Choroid plexus epithelial cell (primary cell): ENCODE results near the gene SH3GL1.

Source experiments
- DNase-seq: peaks from one replicate; pipeline ENCODE4 v3.0.0-alpha.2; 2010; ENCODE audit warnings: low read depth
- H3K4me3 ChIP-seq: 2 replicates; pipeline ENCODE4 v1.5.1; 2011; ENCODE audit warnings: low read depth, mild to moderate bottlenecking, control low read depth, low read length, moderate library complexity
- TF ChIP-seq, protein P1 (sequence below): conservative IDR thresholded peaks from 2 replicates; pipeline ENCODE4 v1.5.1; 2011; ENCODE audit warnings: low read depth, mild to moderate bottlenecking, control low read depth, inconsistent platforms, low read length, moderate library complexity

Gene SH3GL1

DNA sequence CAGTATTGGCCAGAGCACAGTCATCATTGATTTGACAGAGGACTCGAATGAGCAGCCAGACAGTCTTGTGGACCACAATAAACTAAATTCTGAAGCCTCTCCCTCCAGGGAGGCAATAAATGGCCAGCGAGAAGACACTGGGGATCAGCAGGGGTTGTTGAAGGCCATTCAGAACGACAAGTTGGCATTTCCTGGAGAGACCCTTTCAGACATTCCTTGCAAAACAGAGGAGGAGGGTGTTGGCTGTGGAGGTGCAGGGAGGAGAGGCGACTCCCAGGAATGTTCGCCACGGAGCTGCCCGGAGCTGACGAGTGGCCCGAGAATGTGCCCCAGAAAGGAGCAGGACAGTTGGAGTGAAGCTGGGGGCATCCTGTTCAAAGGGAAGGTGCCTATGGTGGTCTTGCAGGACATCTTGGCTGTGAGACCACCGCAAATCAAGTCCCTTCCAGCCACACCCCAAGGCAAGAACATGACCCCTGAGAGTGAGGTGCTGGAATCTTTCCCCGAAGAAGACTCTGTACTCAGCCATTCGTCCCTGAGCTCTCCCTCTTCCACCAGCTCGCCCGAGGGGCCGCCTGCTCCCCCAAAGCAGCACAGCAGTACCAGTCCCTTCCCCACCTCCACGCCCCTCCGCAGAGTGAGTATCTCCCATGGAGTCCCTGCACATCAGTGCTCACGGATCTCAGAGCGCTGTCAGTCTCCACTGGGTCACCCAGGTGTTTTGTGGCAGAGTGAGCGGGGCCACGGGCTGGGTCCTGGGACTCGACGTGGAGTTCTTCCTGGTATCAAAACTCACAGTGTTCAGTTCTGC lies 9.0 kb upstream of the SH3GL1 start:
- DNase-seq: no peak
- no peak overlapping the region for H3K4me3 ChIP-seq
- TF ChIP-seq, protein P1, sequence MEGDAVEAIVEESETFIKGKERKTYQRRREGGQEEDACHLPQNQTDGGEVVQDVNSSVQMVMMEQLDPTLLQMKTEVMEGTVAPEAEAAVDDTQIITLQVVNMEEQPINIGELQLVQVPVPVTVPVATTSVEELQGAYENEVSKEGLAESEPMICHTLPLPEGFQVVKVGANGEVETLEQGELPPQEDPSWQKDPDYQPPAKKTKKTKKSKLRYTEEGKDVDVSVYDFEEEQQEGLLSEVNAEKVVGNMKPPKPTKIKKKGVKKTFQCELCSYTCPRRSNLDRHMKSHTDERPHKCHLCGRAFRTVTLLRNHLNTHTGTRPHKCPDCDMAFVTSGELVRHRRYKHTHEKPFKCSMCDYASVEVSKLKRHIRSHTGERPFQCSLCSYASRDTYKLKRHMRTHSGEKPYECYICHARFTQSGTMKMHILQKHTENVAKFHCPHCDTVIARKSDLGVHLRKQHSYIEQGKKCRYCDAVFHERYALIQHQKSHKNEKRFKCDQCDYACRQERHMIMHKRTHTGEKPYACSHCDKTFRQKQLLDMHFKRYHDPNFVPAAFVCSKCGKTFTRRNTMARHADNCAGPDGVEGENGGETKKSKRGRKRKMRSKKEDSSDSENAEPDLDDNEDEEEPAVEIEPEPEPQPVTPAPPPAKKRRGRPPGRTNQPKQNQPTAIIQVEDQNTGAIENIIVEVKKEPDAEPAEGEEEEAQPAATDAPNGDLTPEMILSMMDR: no peak

DNA sequence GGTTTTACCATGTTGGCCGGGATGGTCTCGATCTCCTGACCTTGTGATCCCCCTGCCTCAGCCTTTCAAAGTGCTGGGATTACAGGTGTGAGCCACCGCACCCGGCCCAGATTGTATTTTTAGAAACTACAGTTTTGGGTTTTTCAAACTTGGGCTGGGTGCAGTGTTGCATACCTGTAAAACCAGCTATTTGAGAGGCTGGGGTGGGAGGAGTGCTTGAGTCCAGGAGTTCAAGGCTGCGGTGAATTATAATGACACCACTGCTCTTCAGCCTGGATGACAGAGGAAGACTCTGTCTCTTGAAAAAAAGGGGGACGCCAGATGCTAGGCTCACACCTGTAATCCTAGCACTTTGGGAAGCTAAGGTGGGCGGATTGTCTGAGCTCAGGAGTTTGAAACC lies 6.3 kb upstream of the SH3GL1 start:
- TF ChIP-seq, protein P1: no peak
- no peak overlapping the region for H3K4me3 ChIP-seq
- no peak for DNase-seq

DNA sequence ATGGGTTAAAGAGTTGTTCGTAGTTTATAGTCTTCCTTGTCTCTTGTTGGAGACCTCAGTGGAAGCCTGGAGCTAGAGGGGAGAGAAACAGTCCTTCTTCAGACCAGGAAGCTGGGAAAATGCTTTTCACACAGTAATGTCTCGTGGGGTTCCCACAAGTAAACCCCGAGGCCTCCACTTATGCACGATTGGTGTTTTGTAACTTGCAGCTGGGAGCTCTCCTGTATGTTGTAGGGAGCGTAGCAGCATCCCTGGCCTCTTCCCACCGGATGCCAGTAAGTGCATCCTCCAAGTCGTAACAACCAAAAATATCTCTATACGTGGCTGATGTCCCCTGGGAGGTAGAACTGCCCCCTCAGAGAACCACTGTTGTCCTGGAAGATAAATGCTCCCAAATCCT lies 5.6 kb upstream of the SH3GL1 start:
- no peak for DNase-seq
- no peak overlapping the region for H3K4me3 ChIP-seq
- TF ChIP-seq, protein P1: no peak

DNA sequence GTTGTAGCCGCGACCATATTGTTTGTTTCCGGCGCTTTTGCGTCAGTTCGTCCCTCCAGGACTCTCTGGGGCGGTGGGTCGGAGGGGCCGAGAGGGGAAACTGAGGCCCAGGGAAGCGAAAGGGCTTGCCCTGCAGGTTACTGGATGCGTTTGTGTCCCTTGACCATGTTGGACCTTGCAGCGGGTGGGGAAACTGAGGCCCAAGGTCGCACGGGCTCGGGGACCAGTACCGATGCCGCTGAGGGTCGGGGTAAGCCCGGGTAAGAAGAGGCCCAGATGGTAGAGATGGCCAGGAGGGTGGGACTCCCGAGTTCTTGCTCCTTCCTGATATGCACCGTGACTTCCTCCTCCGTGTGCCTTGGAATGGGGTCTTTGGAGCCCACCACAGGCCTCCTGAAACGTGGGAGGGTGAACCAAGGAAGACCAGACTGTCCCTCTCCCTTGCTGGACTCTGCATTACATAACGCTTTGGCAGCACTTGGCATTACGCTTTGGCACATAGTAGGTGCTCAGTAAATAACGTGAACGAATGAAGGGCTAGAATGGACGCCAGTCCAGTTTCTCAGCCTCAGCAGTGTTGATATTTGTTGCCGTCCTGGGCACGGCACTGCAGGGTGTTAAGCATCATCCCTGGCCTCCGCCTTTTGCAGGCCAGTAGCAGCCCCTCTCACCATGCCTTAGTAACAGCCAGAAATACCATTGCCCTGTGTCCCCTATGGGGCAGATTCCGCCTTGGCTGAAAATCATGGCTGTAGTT lies 2.8 kb upstream of the SH3GL1 start:
- DNase-seq: no peak
- peak overlapping the region; percentile 78 for H3K4me3 ChIP-seq
- TF ChIP-seq, protein P1: no peak

DNA sequence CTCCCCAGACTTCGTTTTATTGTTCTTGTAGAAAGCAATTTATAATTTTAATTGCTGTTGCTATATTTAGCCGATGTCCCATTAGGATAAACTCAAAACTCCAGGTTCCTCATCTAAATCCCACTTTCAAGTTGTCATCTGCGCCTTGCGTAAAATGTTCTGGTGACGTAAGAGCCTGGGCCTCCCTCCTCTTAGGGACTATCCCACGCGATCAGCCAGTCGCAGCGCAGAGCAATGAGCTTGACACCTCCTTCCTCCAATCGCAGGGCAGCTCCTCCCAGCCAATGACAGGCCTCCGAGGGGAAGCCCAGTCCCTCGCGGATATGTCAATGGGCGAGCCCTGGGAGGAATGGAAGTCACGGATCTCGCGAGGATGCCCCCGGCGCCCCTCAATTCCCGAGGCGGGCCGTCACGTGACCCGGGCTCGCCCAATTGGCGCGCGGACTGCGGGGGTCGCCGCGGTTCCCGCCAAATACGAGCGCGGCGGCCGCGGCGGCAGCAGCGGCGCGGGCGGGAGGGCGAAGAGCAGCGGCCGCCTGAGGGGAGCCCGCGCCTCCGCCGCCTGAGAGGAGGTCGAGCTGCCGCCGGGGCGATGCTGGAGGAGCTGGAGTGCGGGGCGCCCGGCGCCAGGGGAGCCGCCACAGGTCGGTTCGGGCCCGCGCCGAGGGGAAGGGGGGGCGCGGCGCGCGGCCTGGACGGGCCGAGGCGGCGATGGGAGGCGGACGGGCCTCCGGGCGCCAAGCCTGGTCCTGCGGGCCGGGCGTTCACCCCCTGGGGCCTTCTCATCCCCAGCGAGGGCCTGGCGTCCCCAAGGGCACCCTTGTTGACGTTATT lies 2.0 kb upstream of the SH3GL1 start, which contains the start of gene CHAF1A:
TSS of gene CHAF1A (plus strand) at position 470 of the 834 bp plus-strand sequence. CDS start at position 593, 123 bp downstream.
- DNase-seq: peak; percentile 100
- peak within 1 kb of the TSS; percentile 78 for H3K4me3 ChIP-seq
- TF ChIP-seq, protein P1: no peak

DNA sequence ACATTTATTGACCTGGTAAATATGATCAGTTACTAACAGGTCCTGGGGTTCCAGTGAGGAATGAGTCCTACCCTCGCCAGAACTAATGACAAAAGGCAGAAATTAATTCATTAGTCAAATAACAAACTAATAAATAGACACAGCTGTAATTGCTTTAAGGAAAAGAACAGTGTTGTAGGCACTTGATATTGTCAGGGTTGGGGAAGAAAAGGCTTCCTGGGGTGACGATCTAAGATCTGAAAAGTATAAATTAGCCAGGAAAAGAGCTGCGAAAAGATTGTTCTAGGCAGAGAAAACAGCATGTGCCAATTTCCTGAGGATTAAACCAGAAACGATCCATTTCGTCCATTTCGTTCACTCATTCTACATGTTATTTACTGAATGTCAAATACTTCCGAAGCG lies 1.4 kb upstream of the SH3GL1 start:
- no peak for DNase-seq
- TF ChIP-seq, protein P1: no peak
- peak overlapping the region; percentile 41 for H3K4me3 ChIP-seq
